B cell (primary cell): ENCODE data around the gene MGAT5.

Experiments used
- CTCF ChIP-seq: fragments of 200-600 bp; IDR thresholded peaks from one replicate; pipeline ENCODE4 v1.8.0; 2022; ENCODE audit warnings: antibody characterized with exemption, mild to moderate bottlenecking
- EZH2 ChIP-seq: IDR thresholded peaks from 2 replicates; pipeline ENCODE4 v1.6.1; 2012; ENCODE audit warnings: borderline replicate concordance, low read depth, mild to moderate bottlenecking, moderate library complexity, low read length; ENCODE audit not compliant: insufficient read depth, poor library complexity, severe bottlenecking

GRCh38 chr2:134449157-134449556 is 195.3 kb downstream of the MGAT5 start:
- TF ChIP-seq CTCF (no peak), EZH2 (no peak)
